Astrocyte (in vitro differentiated cells and primary cell): ENCODE results near the gene SLC6A4. TPM values are rescaled to one million over a fixed set of nuclear protein-coding genes. Genes with fewer than 3 reads are reported as not detected.

Source experiments
- DNase-seq: peaks from one replicate; pipeline ENCODE4 v3.0.0-alpha.2; 2010; ENCODE audit warnings: low read depth
- FAIRE-seq: peaks from 2 replicates; lab custom pipeline; 2011; peaks lifted over from hg19 to GRCh38; lab: Jason Lieb, UNC
- H2AFZ ChIP-seq: 2 replicates; pipeline ENCODE4 v1.6.0; 2012; ENCODE audit warnings: low read depth, low read length, inconsistent platforms
- H3K27ac ChIP-seq: 2 replicates; pipeline ENCODE4 v1.5.1; 2011; ENCODE audit warnings: low read depth, low read length, inconsistent platforms
- H3K27me3 ChIP-seq: 2 replicates; pipeline ENCODE4 v1.6.0; 2011; ENCODE audit warnings: low read length, inconsistent platforms; ENCODE audit not compliant: insufficient read depth
- H3K36me3 ChIP-seq: 2 replicates; pipeline ENCODE4 v1.5.1; 2011; ENCODE audit warnings: low read length, inconsistent platforms; ENCODE audit not compliant: insufficient read depth
- H3K4me1 ChIP-seq: 2 replicates; pipeline ENCODE4 v1.5.1; 2011; ENCODE audit warnings: low read length, inconsistent platforms; ENCODE audit not compliant: insufficient read depth
- H3K4me2 ChIP-seq: 2 replicates; pipeline ENCODE4 v1.6.0; 2012; ENCODE audit warnings: low read length, inconsistent platforms
- H3K4me3 ChIP-seq: 2 replicates; pipeline ENCODE4 v1.5.1; 2011; ENCODE audit warnings: low read depth, mild to moderate bottlenecking, low read length, inconsistent platforms; ENCODE audit not compliant: insufficient read depth
- H3K79me2 ChIP-seq: 2 replicates; pipeline ENCODE4 v1.6.0; 2012; ENCODE audit warnings: mild to moderate bottlenecking, low read length, inconsistent platforms; ENCODE audit not compliant: insufficient read depth
- H3K9ac ChIP-seq: 2 replicates; pipeline ENCODE4 v1.6.0; 2012; ENCODE audit warnings: mild to moderate bottlenecking, low read length, inconsistent platforms
- H3K9me3 ChIP-seq: 2 replicates; pipeline ENCODE4 v1.5.1; 2012; ENCODE audit warnings: low read depth, mild to moderate bottlenecking, low read length, inconsistent platforms; ENCODE audit not compliant: insufficient read depth
- H4K20me1 ChIP-seq: 2 replicates; pipeline ENCODE4 v1.6.0; 2012; ENCODE audit warnings: low read length, inconsistent platforms; ENCODE audit not compliant: insufficient read depth
- H3K27ac Mint-ChIP-seq: one replicate; pipeline ENCODE4 v1.8.0; 2021; ENCODE audit warnings: mild to moderate bottlenecking, mixed read lengths; ENCODE audit not compliant: unreplicated experiment
- H3K27me3 Mint-ChIP-seq: one replicate; pipeline ENCODE4 v1.8.0; 2021; ENCODE audit warnings: low read depth, mixed read lengths; ENCODE audit not compliant: unreplicated experiment
- H3K36me3 Mint-ChIP-seq: one replicate; pipeline ENCODE4 v1.8.0; 2021; ENCODE audit warnings: low read depth, mixed read lengths; ENCODE audit not compliant: unreplicated experiment
- H3K4me1 Mint-ChIP-seq: one replicate; pipeline ENCODE4 v1.8.0; 2021; ENCODE audit warnings: low read depth, mixed read lengths; ENCODE audit not compliant: unreplicated experiment
- H3K4me3 Mint-ChIP-seq: one replicate; pipeline ENCODE4 v1.8.0; 2021; ENCODE audit warnings: mild to moderate bottlenecking, moderate library complexity, mixed read lengths; ENCODE audit not compliant: unreplicated experiment
- H3K9me3 Mint-ChIP-seq: one replicate; pipeline ENCODE4 v1.8.0; 2021; ENCODE audit warnings: mild to moderate bottlenecking, mixed read lengths; ENCODE audit not compliant: unreplicated experiment
- CTCF ChIP-seq: IDR thresholded peaks from 2 replicates; pipeline ENCODE4 v1.5.1; 2011; ENCODE audit warnings: low read depth, mild to moderate bottlenecking, inconsistent platforms, low read length, moderate library complexity; ENCODE audit not compliant: insufficient read depth
- EZH2 ChIP-seq: IDR thresholded peaks from 2 replicates; pipeline ENCODE4 v1.6.1; 2012; ENCODE audit warnings: mild to moderate bottlenecking, low read length, inconsistent platforms; ENCODE audit not compliant: insufficient read depth
- total RNA-seq: library from RNA; stranded (reverse); gene quantifications from 2 replicates; pipeline ENCODE4 v1.2.1, GENCODE V29; 2021

SLC6A4 gene
- total RNA-seq, 1 donor from 2014 or later: not detected

GRCh38 chr17:30186761-30187160, 48.7 kb downstream of the SLC6A4 start:
- no peaks in the 10 kb centered on the region for H3K9me3 Mint-ChIP-seq
- no peak overlapping the region for H3K4me3 Mint-ChIP-seq
- Histone ChIP-seq H3K27ac (no peak overlapping the region), H3K79me2 (no peaks in the 10 kb centered on the region), H3K4me2 (no peak overlapping the region), H3K4me1 (no peaks in the 10 kb centered on the region), H2AFZ (no peak overlapping the region), H3K4me3 (no peak overlapping the region), H3K27me3 (no peaks in the 10 kb centered on the region), H3K36me3 (peaks cover 27% of the 10 kb centered on the region), H3K9ac (no peak overlapping the region), H3K9me3 (no peaks in the 10 kb centered on the region), H4K20me1 (no peaks in the 10 kb centered on the region)
- TF ChIP-seq CTCF (no peak), EZH2 (no peak)
- no peaks in the 10 kb centered on the region for H3K27me3 Mint-ChIP-seq
- H3K4me1 Mint-ChIP-seq: peaks cover 4% of the 10 kb centered on the region
- DNase-seq (no peak), FAIRE-seq (no peak)
- H3K36me3 Mint-ChIP-seq: peaks cover 18% of the 10 kb centered on the region
- H3K27ac Mint-ChIP-seq: no peak overlapping the region

- FAIRE-seq (no peak), DNase-seq (no peak)
- H3K27me3 Mint-ChIP-seq: no peaks in the 10 kb centered on the region
- H3K27ac Mint-ChIP-seq: no peak overlapping the region
- no peaks in the 10 kb centered on the region for H3K27me3 ChIP-seq
- TF ChIP-seq CTCF (no peak), EZH2 (no peak)
- no peaks in the 10 kb centered on the region for H3K9me3 Mint-ChIP-seq
- H3K4me1 ChIP-seq: no peaks in the 10 kb centered on the region
- H3K9me3 ChIP-seq: no peaks in the 10 kb centered on the region
- no peak overlapping the region for H3K4me2 ChIP-seq
- H4K20me1 ChIP-seq: peaks cover 11% of the 10 kb centered on the region
- H3K36me3 ChIP-seq: peaks cover 47% of the 10 kb centered on the region
- H3K4me1 Mint-ChIP-seq: no peaks in the 10 kb centered on the region
- H3K9ac ChIP-seq: no peak overlapping the region
- H3K4me3 ChIP-seq: no peak overlapping the region
- H3K27ac ChIP-seq: no peak overlapping the region
- H3K4me3 Mint-ChIP-seq: no peak overlapping the region
- no peak overlapping the region for H2AFZ ChIP-seq
- H3K79me2 ChIP-seq: peaks cover 3% of the 10 kb centered on the region
- no peaks in the 10 kb centered on the region for H3K36me3 Mint-ChIP-seq
These were observed 58.6 kb downstream of the SLC6A4 start for GRCh38 chr17:30176855-30177254.

- no peaks in the 10 kb centered on the region for H3K36me3 Mint-ChIP-seq
- no peak for DNase-seq
These were observed 60.9 kb downstream of the SLC6A4 start for GRCh38 chr17:30174556-30174955.

More at GRCh38 chr17:30174556-30174955, 60.9 kb downstream of the SLC6A4 start:
- no peak overlapping the region for H3K4me3 ChIP-seq
- no peak overlapping the region for H3K9ac ChIP-seq
- H3K36me3 ChIP-seq: peaks cover 29% of the 10 kb centered on the region
- TF ChIP-seq CTCF (no peak), EZH2 (no peak)
- H3K4me1 Mint-ChIP-seq: no peaks in the 10 kb centered on the region
- H3K79me2 ChIP-seq: peaks cover 21% of the 10 kb centered on the region
- H3K4me1 ChIP-seq: no peaks in the 10 kb centered on the region
- H3K9me3 ChIP-seq: no peaks in the 10 kb centered on the region
- H3K27ac Mint-ChIP-seq: no peak overlapping the region
- no peak overlapping the region for H3K27ac ChIP-seq
- no peak overlapping the region for H2AFZ ChIP-seq
- no peak overlapping the region for H3K4me3 Mint-ChIP-seq
- no peaks in the 10 kb centered on the region for H3K9me3 Mint-ChIP-seq
- no peak overlapping the region for H3K4me2 ChIP-seq
- no peak for FAIRE-seq
- no peaks in the 10 kb centered on the region for H3K27me3 ChIP-seq
- no peaks in the 10 kb centered on the region for H3K27me3 Mint-ChIP-seq
- peaks cover 19% of the 10 kb centered on the region for H4K20me1 ChIP-seq
